A172 (cell line): ENCODE data around the gene IL20RB. TPM values are rescaled to one million over a fixed set of nuclear protein-coding genes. Genes with fewer than 3 reads are reported as not detected.

Experiments used
- DNase-seq: peaks from one replicate; pipeline ENCODE4 v3.0.0-alpha.2; 2015; ENCODE audit warnings: low spot score
- total RNA-seq: library from RNA; depleted of rRNA; stranded (reverse); fragments of >200 nt; shearing (Covaris generic); gene quantifications from 2 replicates; pipeline ENCODE4 v1.2.3, GENCODE V29; 2014; rRNA removed

The IL20RB gene
- total RNA-seq, 1 experiment from 2014 or later, result 0.72 TPM

DNA sequence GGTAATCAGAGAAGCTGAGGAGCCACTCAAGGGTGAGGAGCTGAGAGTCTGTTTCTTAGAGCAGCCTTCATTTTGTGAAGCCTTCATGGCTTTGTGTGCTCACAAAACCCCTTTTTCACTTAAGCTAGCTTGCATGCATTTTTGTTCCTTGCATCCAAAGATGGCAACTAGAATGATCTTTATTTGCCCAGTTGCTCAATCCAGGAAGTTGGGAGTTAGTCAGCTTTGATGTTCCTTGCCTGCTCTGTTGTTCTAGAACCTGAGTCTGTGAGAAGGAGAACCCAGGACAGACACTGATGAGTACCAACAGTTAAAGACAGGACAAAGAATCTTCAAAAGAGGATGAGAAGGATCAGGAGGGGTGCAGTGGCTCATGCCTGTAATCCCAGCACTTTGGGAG lies 81.8 kb downstream of the IL20RB start:
- DNase-seq, result no peak

GRCh38 chr3:137041251-137041650 lies 83.5 kb downstream of the IL20RB start:
- no peak for DNase-seq

- no peak for DNase-seq
Observed at GRCh38 chr3:137041686-137042085, 83.9 kb downstream of the IL20RB start.

- no peak for DNase-seq
Observed at GRCh38 chr3:137046747-137047146, 89.0 kb downstream of the IL20RB start.

GRCh38 chr3:137047240-137047639 lies 89.5 kb downstream of the IL20RB start:
- DNase-seq, result no peak

- no peak for DNase-seq
Observed at GRCh38 chr3:137050281-137050680, 92.5 kb downstream of the IL20RB start.

DNA sequence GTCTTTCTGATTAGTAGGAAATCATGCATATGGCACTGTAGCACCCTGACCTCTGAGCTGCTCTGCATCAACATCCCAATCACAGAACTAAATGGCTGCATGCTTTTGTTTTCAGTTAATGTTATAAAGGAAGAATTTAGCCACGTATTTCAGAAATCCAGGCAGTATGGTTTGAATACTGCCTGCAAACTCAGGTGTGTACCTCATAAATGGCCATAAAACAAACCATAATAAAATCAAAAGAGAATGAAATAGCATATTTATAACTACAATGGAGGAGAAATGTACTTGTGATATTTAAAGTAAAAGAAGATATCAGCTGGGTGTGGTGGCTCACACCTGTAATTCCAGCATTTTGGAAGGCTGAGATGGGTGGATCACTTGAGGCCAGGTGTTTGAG lies 94.5 kb downstream of the IL20RB start:
- DNase-seq, result no peak

Other genes with a start within 250 kb of the IL20RB start
- 43.0 and 50.6 TPM in 2 replicates for gene STAG1, start 205.6 kb upstream of the IL20RB start, total RNA-seq
- gene SLC35G2, start 138.9 kb upstream of the IL20RB start, total RNA-seq, result 18.5 and 20.6 TPM in 2 replicates
- gene NCK1, start 95.8 kb upstream of the IL20RB start, total RNA-seq, result 40.2 and 58.4 TPM in 2 replicates